HG02798 (cell line): Measurements from ENCODE around the gene MAB21L3.

Experiments
- ATAC-seq: cut with Tn5 transposase; IDR thresholded peaks from one replicate; pipeline ENCODE4 v1.9.1; 2021; ENCODE audit warnings: mild to moderate bottlenecking; ENCODE audit not compliant: unreplicated experiment, poor library complexity

The MAB21L3 gene

GRCh38 chr1:116106646-116107045, 4.6 kb upstream of the MAB21L3 start:
- no peak for ATAC-seq

GRCh38 chr1:116107371-116107770, 3.8 kb upstream of the MAB21L3 start:
- ATAC-seq: no peak

DNA sequence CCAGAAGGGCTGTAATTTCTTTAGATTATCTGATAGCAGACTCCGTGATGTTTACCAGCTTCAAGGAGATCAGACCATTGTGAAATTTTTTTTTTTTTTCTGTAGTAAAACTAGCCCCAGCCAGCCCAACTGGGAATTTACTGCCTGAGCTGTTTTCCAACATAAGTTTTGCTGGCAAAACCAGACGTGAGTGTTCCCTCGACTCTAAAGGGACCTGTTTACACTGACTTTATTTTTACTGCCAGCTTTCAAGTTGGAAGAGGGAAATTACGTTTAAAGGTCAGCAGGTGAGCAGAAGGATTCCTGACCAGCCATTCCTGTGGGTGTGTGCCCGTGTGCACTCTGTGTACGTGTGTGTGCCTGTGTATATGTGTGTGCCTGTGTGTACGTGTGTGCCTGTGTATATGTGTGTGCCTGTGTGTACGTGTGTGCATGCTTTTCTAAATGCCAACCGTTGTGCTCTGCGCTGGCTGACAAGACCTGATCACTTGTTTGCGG, 374 bp downstream of the MAB21L3 start:
- ATAC-seq: no peak

- no peak for ATAC-seq
These were observed 1.4 kb downstream of the MAB21L3 start for GRCh38 chr1:116112388-116113140.

DNA sequence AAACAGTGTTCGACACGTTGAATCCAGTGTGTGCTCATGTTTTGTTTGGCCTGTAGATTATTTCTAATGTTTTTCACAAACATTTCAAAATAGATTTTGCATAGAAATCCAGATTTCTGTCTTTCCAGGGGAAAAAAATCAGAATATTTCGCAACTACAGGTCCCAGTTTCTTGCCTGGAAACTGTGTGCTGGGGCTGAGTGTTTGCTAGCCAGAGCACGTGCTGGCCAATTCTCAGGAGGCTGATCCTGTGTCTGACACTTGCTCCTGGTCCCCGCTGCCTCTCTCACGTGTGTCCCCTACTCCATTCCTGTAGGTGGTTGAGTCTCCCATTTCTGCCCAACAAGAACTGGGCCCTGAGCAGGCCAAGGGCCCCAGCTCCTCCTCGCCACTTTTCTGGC, 2.4 kb downstream of the MAB21L3 start:
- no peak for ATAC-seq

- ATAC-seq: no peak
These were observed 4.6 kb downstream of the MAB21L3 start for GRCh38 chr1:116115476-116116439.

DNA sequence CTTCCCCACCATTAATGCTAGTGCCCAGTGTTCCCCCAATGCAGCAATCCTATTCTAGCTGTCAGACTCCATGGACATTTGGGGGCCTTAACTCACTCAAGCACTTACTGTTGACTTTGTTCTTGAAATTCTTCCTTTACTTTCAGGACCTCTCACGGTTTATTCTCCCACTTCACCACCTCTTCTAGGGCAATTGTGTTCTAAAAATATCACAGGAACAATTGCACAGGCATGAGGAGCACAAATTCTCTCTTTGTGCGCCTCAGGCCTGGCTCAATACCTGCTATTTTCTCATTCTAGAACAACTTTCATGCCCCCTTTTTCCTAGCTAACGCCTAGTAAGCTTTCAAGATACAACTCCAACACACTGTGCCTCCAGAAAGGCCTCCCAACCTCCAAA, 7.3 kb downstream of the MAB21L3 start:
- ATAC-seq: no peak

GRCh38 chr1:116119876-116120275, 8.7 kb downstream of the MAB21L3 start:
- no peak for ATAC-seq

GRCh38 chr1:116122955-116123757, 12.0 kb downstream of the MAB21L3 start:
- ATAC-seq: no peak

DNA sequence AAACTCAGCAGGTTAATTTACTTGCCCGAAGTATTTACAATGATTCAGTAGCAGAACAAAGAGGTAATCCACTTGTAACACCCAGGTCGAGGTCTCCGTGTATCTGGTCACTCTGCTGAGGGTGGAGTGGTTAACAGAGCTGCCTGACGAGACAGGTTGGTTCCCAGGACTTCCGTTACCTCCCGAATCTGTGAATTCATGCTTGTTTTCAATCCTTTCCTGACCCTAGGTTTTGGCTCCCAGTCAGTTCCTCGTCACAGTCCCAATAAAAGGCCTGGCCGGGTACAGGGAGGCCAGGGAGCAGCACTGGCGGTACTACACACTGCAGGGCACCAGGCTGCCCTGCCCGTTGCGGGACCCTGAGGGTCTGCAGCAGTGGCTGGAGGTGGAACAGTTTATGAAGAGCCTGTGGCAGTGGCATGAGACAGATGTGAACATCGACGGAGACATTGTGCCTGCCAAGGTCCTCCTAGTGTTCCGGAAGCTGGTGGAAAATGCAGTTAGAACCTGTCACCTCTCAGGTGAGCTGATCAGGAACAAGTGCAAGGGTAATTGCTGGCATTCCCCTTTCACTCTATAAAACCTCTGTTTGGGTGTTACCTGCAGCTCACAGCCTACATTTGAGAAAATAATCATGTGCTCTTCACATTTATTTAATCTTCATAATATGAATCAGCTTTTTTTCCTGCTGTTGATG, 12.8 kb downstream of the MAB21L3 start:
- ATAC-seq: no peak

DNA sequence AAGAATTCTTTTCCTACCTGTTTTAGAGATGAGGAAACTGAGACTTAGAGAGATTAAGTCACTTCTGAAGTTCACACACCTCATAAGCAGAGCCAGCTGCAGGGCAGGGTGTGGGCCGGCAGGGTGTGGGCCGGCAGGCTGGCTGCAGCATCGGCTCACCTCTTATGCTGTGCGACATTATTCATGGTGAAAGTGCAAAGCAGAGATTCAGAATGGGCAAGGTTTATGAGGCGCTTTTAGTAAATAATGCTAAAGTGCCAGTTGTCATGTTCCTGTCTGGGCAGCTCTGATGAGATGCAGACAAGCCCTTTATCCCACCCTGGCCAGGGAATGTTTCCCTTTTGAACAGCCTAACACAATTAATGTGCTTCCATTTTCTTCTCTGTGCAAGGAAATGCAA, 14.6 kb downstream of the MAB21L3 start:
- ATAC-seq: no peak

DNA sequence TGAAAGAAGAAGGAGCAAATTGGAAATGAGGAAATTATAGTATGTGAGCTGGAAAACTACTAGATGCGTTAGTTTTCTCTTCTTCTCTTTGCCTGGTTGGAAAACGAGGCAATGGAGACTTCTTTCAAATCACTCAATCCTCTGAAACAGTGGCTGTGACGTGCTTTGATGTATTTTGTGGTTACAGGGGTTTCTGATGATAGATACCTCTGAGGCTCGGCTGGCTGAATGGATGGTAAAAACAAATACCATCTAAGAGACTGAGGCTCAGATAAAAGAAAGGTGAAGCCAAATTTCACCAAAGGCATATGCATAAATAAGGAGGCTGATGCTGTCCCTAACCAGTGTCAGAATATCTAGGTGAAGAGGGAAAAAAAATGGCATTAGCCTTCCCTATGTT, 15.1 kb downstream of the MAB21L3 start:
- ATAC-seq: no peak

DNA sequence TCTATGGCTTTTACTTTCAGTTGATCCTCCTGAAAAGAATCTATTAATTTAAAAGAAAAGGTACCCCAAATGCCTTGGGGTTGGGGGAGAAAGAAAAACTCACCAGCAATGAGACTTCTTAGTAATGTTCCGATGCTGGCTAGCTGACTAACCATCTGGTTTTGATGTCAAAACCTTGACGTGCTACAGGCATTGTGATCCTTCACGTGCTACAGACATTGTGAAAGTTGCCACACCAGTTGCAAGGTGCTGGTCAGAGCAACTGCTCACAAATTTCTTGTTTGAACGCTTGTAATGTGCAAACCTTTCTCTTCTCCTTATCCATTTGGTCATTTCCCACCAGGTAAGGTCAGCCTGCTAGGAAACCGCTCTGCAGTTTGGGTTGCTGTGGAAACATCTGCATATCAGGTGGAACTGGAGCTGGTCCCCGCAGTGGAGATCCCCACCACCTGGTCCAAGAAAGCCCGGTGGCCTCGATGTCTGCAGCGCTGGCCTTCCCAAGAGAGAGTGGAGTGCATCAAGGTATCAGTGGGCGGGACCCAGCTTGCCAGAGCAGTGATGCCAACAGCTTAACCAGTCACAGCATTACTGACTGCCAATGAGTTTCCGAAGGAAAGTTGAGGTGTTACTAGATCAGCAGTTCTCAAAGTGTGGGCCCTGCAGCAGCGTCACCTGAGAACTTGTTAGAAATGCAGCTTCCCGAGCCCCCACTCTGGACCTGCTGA, 16.1 kb downstream of the MAB21L3 start:
- no peak for ATAC-seq

GRCh38 chr1:116127848-116128540, 16.8 kb downstream of the MAB21L3 start:
- ATAC-seq: no peak

DNA sequence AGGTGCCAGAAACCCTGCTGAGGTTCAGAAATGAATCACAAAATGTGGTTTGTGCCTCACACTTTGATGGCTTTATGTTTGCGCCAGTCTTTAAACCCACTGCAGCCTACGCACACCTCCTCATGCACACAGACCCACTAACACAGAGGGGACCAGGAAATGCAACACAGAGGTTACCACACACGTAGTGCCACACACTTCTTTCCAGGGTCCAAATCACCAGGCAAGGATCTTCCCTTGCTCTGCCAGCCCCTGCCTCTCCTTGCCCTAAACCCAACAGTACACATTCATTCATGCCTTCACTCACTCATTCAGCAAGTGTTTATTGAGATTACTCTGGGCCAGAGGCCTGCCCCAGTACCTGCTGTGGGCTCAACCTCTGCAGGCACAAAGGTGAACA, 17.5 kb downstream of the MAB21L3 start:
- ATAC-seq: no peak

DNA sequence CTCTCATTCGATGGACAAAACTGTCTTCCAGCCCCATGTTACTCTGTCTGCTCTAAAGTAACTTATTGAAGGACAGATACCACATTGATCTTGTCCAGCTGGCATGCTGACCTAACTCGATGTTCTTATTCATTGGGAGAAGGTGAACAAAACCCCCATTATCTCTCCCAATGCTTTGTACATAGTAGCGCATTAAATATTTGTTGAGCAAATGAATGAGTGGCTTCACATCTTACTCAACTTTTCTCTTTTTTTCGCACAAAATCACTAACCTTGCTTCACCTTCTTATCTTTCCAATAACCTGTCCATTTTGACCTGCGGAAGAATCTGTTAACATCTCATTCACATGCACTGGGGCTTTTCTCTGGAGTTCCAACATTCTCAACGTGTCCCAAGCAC, 18.3 kb downstream of the MAB21L3 start:
- ATAC-seq: no peak

- no peak for ATAC-seq
These were observed 19.2 kb downstream of the MAB21L3 start for GRCh38 chr1:116130356-116130755.

GRCh38 chr1:116131170-116131569, 20.0 kb downstream of the MAB21L3 start:
- ATAC-seq: no peak
